Measurements from ENCODE around the gene ZNF264. TPM values are rescaled to one million over a fixed set of nuclear protein-coding genes. Genes with fewer than 3 reads are reported as not detected.

ZNF264 gene
- total and polyA plus RNA-seq, 2 of the 8 experiments (the other 6 are each of a cell fraction or from before 2014, with no cell fraction given) = 3.6 to 20.0 TPM

- H3K56ac ChIP-seq (replicated peaks; ENCODE audit: insufficient read length, low read depth, low read length) = no peak overlapping the region
- no peak for FAIRE-seq
- H3K4me3 ChIP-seq (ENCODE audit: extremely low read depth in 1 of 4, insufficient read depth in 2 of 4, low read depth in 3 of 4, low read length in 4 of 4) = no peak overlapping the region
- CTCF ChIA-PET (ENCODE audit: partially characterized antibody) = no interaction called here
- no peak overlapping the region for H3K18ac ChIP-seq (ENCODE audit: extremely low read depth, low read length)
- peaks cover 38 to 57% of the 10 kb centered on the region in 2 experiments for H3K9me3 ChIP-seq (ENCODE audit: insufficient read depth in 2 of 2, low read depth in 1 of 2, low read length in 1 of 2)
- no peak overlapping the region for H2AFZ ChIP-seq (ENCODE audit: low read length)
- H3K27ac ChIP-seq (ENCODE audit: low read depth, low read length) = no peak overlapping the region
- H3K36me3 ChIP-seq (ENCODE audit: control insufficient read depth in 2 of 4, insufficient read depth in 4 of 4, low read length in 3 of 4) = no peaks in the 10 kb centered on the region; a peak in 1 of 8 replicates
- H3K14ac ChIP-seq (ENCODE audit: insufficient read length) = no peak overlapping the region
- H3K4me1 ChIP-seq (replicated peaks in 1 of 4; ENCODE audit: control insufficient read depth in 3 of 4, insufficient read depth in 4 of 4, low read length in 3 of 4) = no peaks in the 10 kb centered on the region
- H2BK12ac ChIP-seq (ENCODE audit: low read depth, low read length) = no peak overlapping the region
- no peak overlapping the region for H2BK15ac ChIP-seq (ENCODE audit: low read length)
- H3K79me2 ChIP-seq (ENCODE audit: control insufficient read depth in 1 of 2, insufficient read depth in 2 of 2, low read length in 2 of 2) = no peaks in the 10 kb centered on the region
- H3K4me2 ChIP-seq (ENCODE audit: insufficient read depth in 1 of 2, low read depth in 2 of 2, low read length in 2 of 2) = no peak overlapping the region
- no peak overlapping the region for H4K91ac ChIP-seq (replicated peaks; ENCODE audit: insufficient read length, low read length)
- H3K9ac ChIP-seq (replicated peaks in 1 of 4; ENCODE audit: extremely low read depth in 1 of 4, low read depth in 3 of 4, low read length in 3 of 4) = no peak overlapping the region
- H4K8ac ChIP-seq (ENCODE audit: extremely low read depth, insufficient read depth, low read length) = no peak overlapping the region
- POLR2A ChIA-PET (ENCODE audit: partially characterized antibody) = no interaction called here
- H4K5ac ChIP-seq (ENCODE audit: insufficient read length, low read depth, low read length) = no peak overlapping the region
- DNase-seq (ENCODE audit: low read depth in 1 of 2, low spot score in 2 of 2) = no peak
- no peak overlapping the region for H2BK120ac ChIP-seq (replicated peaks; ENCODE audit: low read depth, low read length)
- H3K23ac ChIP-seq (ENCODE audit: insufficient read length) = no peak overlapping the region
- 85% methylated on average over 5 of the region's 5 CpGs; no CpG with 5 or more reads in 1 of the 2 experiments for WGBS, 2 experiments (ENCODE audit: extremely low coverage in 1 of 2, insufficient coverage in 1 of 2, insufficient read length in 1 of 2, insufficient replicate concordance in 2 of 2, low coverage in 1 of 2, low lambda C conversion rate in 2 of 2, missing lambda C conversion rate in 1 of 2)
- H3K4ac ChIP-seq (replicated peaks; ENCODE audit: insufficient read length, low read depth, low read length) = no peak overlapping the region
- no peak overlapping the region for H2BK20ac ChIP-seq (ENCODE audit: low read length)
- no peaks in the 10 kb centered on the region for H3K23me2 ChIP-seq (ENCODE audit: low read depth, low read length)
- H4K20me1 ChIP-seq (replicated peaks in 1 of 2; ENCODE audit: control insufficient read depth in 1 of 2, insufficient read depth in 2 of 2, low read length in 2 of 2) = no peaks in the 10 kb centered on the region
- H3K27me3 ChIP-seq (replicated peaks in 1 of 4; ENCODE audit: control insufficient read depth in 3 of 4, extremely low read depth in 1 of 4, insufficient read depth in 3 of 4, low read length in 3 of 4) = no peaks in the 10 kb centered on the region
- H2BK5ac ChIP-seq (ENCODE audit: low read depth, low read length) = no peak overlapping the region
- no peak overlapping the region for H2AK5ac ChIP-seq (ENCODE audit: low read depth, low read length)
- no peaks in the 10 kb centered on the region for H3K79me1 ChIP-seq (ENCODE audit: low read depth, low read length)
- TF ChIP-seq, protein P1, sequence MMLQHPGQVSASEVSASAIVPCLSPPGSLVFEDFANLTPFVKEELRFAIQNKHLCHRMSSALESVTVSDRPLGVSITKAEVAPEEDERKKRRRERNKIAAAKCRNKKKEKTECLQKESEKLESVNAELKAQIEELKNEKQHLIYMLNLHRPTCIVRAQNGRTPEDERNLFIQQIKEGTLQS (IDR thresholded peaks at IDR 0.05; ENCODE audit: insufficient read depth, low read depth, low read length) = no peak
- TF ChIP-seq GABPA (IDR thresholded peaks at IDR 0.05; ENCODE audit: borderline replicate concordance, insufficient read depth, low read length) (no peak), SUZ12 (IDR thresholded peaks at IDR 0.05; ENCODE audit: low read length) (no peak), YY1 (IDR thresholded peaks at IDR 0.05; ENCODE audit: low read depth, low read length) (no peak), SIRT6 (IDR thresholded peaks at IDR 0.05; ENCODE audit: low read length) (no peak), RXRA (IDR thresholded peaks at IDR 0.05; ENCODE audit: insufficient read depth, low read depth, low read length) (no peak), TAF1 (IDR thresholded peaks at IDR 0.05; ENCODE audit: low read depth, low read length) (no peak), HDAC2 (IDR thresholded peaks at IDR 0.05; ENCODE audit: borderline replicate concordance in 1 of 2, low read depth in 2 of 2, low read length in 2 of 2) (no peak), CBX8 (IDR thresholded peaks at IDR 0.05; ENCODE audit: borderline replicate concordance, low read depth, low read length) (no peak), JUN (IDR thresholded peaks at IDR 0.05; ENCODE audit: low read depth, low read length) (no peak), KDM1A (IDR thresholded peaks at IDR 0.05; ENCODE audit: borderline replicate concordance, low read length) (no peak), TEAD4 (IDR thresholded peaks at IDR 0.05; ENCODE audit: low read depth, low read length) (no peak), POLR2AphosphoS5 (IDR thresholded peaks at IDR 0.05; ENCODE audit: low read depth, low read length) (no peak)
Measured at GRCh38 chr19:57161985-57162539, 29.2 kb upstream of the ZNF264 start.

Measured in H1 (cell line).